Activated CD4-positive, alpha-beta T cell treated with anti-CD3 and anti-CD28 coated beads, Interleukin-2, Interleukin-4, amounts not matched to agents 100 ng/mL and 50 ng/mL, durations not matched to agents 16 hours and 8 hours (primary cell): Measurements from ENCODE around the gene PIEZO2.

Experiments
- DNase-seq: peaks from one replicate; pipeline ENCODE4 v3.0.0-alpha.2; 2020; ENCODE audit warnings: low spot score

PIEZO2 gene

GRCh38 chr18:11112286-11112685, 37.1 kb downstream of the PIEZO2 start:
- DNase-seq: no peak

DNA sequence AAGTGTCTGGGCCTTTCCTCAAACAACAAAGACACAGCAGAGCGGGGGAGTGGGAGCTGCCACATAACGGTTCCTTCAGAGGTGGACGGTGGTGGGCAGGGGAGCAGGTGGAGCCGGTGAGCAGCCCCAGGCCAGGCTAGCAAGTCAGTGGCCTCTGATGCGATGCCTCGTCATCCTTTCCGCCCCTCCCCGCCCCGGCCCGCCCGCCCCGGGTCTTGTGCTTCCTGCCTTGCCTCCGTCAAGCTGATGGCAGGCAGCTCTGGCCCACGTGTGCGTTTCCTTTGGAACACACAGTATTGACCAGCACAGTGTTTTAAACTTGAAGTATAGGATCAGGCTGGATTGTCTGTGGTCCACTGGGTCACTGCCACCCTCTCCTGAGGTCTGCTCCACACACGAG, 38.9 kb downstream of the PIEZO2 start:
- DNase-seq: no peak

DNA sequence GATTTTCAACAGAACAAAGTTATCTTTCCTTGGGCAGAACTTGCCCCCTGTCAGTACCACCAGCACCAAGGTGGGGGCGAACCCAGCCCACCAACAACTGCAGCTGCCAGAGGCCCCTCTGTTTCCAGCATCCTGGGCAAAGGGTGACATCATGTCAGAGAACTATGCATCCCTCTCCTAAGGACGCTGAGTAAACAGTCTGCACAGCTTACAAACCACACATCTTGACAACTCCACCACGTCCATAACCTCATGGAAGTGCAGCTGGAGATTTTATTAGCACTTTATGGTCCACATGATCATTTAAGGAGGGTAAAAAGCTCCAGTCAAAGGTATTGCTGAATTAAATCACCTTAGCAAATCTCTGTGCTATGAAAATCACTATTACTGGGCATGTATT, 40.4 kb downstream of the PIEZO2 start:
- DNase-seq: no peak

GRCh38 chr18:11106894-11107293, 42.5 kb downstream of the PIEZO2 start:
- no peak for DNase-seq

DNA sequence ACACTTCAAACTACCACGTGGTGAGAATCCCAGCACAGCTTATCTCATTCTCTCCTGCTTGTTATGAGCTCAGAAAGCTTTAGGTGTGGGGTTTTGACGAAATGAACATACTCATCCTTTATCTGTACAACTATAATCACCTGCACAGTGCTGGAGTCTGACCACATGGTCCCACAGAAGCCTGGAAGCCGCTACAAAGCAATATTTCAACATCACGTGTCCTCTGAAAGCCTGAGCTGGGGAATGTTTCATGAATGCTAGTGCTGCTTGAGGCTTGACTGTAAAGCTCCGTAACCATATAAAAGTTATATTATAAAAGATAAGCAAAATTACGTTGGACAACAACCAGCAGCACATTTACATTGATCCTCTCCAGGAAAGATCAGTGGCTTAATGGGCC, 43.9 kb downstream of the PIEZO2 start:
- no peak for DNase-seq

GRCh38 chr18:11104307-11104706, 45.1 kb downstream of the PIEZO2 start:
- no peak for DNase-seq

GRCh38 chr18:11096839-11097750, 52.3 kb downstream of the PIEZO2 start:
- no peak for DNase-seq

DNA sequence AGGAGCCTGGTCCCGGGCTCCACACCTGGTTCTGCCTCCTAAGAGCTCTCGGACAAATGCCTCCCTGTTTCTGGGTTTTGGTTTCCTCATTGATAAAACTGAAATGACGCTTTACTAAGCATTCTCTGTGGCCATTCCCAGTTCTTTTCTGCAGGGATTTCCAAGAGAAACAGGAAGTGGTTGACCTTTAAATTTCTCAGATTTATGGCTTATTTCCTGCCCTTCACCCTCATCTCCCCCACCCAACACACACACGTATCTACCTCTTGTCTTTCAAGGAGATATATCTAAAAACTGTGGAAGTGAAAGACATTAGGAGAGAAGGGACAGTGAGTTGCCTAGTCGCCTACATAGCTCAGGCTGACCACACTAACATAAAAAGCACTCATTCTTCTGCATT, 53.0 kb downstream of the PIEZO2 start:
- DNase-seq: no peak

- DNase-seq: no peak
Observed at GRCh38 chr18:11095674-11096293, 53.6 kb downstream of the PIEZO2 start.

DNA sequence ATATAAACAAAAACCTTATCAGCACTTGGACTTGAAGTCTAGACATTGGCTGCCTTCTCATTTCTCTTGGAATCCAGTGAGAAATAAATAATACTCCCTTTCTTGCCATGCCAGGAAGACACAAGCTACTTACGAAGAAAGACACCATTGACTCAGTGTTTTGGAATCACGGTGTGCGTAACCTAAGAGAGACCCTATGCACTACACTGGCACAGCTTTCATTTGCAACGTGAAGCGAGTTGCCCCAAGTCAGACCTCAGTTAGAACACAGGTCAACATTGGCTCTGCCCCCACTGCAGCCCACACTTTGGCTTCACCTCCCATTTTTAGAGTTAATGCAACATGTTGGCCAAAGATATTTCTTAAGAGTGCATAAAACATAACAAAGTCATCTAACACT, 54.2 kb downstream of the PIEZO2 start:
- no peak for DNase-seq

DNA sequence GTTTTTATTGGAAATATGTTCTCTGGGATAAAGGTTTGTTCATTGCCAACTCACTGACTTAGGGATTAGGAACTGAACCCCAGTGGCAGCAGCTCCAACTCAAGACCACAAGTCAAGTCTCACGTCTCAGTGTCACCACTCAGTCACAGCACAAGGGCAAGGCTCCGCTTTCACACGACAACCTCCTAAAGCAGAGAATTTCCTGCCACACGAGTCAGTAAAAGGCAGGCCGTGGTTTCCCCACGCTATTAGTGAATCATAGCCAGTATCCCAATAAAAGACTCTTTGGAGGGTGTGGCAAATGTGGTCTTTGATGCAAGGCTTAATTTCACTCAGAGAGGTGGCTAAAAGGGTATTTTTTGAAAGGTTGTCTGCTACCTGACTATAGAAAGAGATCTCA, 57.6 kb downstream of the PIEZO2 start:
- DNase-seq: no peak

- DNase-seq: no peak
Observed at GRCh38 chr18:11089931-11090715, 59.2 kb downstream of the PIEZO2 start.

DNA sequence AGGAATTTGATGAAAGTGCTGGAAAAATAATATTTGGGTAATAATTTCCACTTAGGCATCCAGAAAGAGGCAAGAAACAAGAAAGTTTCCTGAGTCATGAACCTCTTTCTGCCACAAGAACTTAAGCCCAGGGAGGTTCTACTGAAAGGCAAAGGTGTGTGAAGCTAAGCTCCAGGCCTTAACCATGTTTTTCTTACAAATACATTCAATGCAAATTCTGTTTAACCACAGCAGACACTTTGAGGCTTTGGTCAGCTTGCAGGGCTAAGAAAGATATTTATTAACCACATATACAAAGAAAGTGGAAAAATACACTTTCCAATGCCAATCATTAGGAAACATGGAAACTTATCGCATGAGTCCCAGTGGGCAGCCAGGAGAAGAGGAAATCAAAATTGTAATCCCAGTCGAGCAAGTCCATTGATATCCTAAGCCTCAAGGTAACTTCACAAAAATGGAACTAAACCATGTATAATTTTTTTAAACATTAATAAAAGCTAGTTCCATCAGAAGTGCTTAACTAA, 68.3 kb downstream of the PIEZO2 start:
- DNase-seq: no peak

DNA sequence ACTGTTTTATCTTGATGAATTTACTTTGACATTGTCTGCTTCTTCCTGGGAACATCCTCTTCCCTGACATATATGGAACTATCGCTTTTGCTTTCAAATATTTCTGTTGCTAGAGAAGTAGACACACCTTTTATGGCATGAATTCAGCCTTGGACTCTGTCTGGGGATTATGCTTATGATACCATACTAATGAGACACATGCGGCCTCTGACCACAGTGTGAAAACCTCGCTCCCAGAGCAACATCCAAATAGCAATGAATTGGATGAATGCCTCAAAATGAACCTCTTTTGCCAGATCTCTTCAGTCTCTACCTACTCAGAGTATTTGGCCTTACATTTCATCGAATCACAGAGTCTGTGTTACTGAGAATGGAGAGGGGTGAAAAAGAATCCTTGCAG, 70.9 kb downstream of the PIEZO2 start:
- no peak for DNase-seq

- no peak for DNase-seq
Observed at GRCh38 chr18:11077548-11078187, 71.7 kb downstream of the PIEZO2 start.

DNA sequence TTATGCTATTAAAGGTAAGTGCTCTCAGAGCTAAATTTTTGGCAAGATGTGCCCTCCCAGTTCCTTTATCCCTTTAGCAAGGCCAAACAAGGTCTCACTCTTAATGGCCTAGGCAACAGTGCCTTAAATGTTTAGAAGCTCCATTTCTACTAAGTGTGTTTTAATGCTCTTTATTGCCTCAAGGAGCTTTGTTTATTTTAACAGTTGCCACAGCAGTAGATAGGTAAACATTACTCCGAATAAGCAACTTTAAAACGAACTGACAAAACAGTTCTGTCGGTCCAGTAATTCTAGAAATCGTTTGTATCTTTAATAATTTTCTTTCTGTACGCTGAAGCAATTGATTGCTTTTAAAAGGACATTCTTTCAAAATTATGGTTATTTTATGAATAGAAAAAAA, 74.5 kb downstream of the PIEZO2 start:
- no peak for DNase-seq

- DNase-seq: no peak
Observed at GRCh38 chr18:11073971-11074370, 75.4 kb downstream of the PIEZO2 start.

DNA sequence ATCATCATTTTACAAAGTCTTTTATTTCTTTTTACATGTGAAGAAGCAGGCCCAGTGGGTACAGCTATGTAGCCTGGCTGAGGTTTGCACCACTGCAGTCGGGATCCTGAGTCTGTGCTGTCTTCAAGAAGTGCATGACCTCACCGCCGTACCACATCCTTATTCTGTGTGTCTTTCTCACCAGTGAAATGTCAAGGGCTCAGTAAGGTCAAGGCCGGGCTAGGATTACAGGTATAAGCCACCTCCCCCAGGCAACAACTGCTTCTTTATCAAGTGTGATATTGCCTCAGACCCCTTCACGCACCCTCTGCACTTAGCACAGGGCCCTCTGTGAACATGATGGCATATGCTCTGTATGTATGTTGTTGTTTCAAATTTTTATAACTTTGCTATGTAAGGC, 76.7 kb downstream of the PIEZO2 start:
- DNase-seq: no peak

GRCh38 chr18:11071300-11071699, 78.1 kb downstream of the PIEZO2 start:
- DNase-seq: no peak

GRCh38 chr18:11070593-11070992, 78.8 kb downstream of the PIEZO2 start:
- DNase-seq: no peak

DNA sequence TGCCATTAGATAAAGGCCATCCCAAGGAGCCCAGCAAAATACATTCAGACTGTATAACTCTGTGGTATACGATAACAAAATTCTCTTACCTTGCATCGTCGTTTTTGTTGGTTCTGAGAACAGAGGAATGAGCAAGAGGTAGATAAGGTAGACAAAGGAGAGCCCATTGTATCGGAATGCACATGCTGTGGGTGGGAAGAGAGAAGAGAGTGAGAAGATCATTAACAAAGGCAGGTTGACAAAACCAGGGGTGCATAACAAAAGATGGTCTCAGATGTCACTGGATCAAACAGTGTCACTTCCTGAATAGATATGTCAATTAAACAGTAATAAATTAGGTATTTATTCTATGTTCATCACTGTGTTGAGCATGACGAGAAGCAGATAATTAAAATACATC, 83.3 kb downstream of the PIEZO2 start:
- no peak for DNase-seq
